HepG2 (cell line): Measurements from ENCODE around the gene CBY1.

Experiments used
- JDP2 ChIP-seq: sonication (generic); formaldehyde crosslinking; IDR thresholded peaks from 2 replicates; pipeline ENCODE4 v1.8.1; 2022; ENCODE audit warnings: missing genetic modification reagents, borderline replicate concordance
- TMF1 ChIP-seq: sonication (generic); formaldehyde crosslinking; IDR thresholded peaks from 2 replicates; pipeline ENCODE4 v1.8.1; 2022; ENCODE audit warnings: low read depth, missing genetic modification reagents
- ZBTB21 ChIP-seq: sonication (generic); formaldehyde crosslinking; IDR thresholded peaks from 2 replicates; pipeline ENCODE4 v1.4.0; 2020; ENCODE audit warnings: missing genetic modification reagents
- ZNF138 ChIP-seq: sonication (generic); formaldehyde crosslinking; IDR thresholded peaks from 2 replicates; pipeline ENCODE4 v1.5.0; 2020; ENCODE audit warnings: mild to moderate bottlenecking, low read depth, missing genetic modification reagents
- ZNF281 ChIP-seq: sonication (generic); formaldehyde crosslinking; IDR thresholded peaks from 2 replicates; pipeline ENCODE4 v1.4.0; 2020; ENCODE audit warnings: missing genetic modification reagents, borderline replicate concordance
- TF ChIP-seq, protein P1 (sequence below): sonication (generic); formaldehyde crosslinking; IDR thresholded peaks from 2 replicates; pipeline ENCODE4 v1.5.0; 2020; ENCODE audit warnings: mild to moderate bottlenecking, missing genetic modification reagents, moderate library complexity

DNA sequence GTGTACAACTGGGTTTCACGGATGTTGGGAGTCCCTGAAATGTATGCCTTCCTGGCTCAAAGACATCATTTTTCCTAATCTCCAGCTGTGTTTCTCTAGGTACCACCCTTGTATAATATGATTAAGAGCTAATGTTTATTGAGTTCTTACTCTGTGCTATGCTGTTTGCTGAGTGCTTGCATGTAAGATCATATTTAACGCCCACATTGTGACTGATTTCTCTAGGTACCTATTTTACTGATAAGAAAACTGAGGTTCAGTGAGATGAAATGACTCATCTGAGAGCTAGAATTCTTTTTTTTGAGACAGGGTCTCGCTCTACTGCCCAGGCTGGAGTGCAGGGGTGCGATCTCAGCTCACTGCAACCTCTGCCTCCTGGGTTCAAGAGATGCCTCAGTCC is 42.9 kb upstream of the CBY1 start:
- TF ChIP-seq TMF1 (CRISPR knock-in tag) = no peak
- TF ChIP-seq, protein P1, sequence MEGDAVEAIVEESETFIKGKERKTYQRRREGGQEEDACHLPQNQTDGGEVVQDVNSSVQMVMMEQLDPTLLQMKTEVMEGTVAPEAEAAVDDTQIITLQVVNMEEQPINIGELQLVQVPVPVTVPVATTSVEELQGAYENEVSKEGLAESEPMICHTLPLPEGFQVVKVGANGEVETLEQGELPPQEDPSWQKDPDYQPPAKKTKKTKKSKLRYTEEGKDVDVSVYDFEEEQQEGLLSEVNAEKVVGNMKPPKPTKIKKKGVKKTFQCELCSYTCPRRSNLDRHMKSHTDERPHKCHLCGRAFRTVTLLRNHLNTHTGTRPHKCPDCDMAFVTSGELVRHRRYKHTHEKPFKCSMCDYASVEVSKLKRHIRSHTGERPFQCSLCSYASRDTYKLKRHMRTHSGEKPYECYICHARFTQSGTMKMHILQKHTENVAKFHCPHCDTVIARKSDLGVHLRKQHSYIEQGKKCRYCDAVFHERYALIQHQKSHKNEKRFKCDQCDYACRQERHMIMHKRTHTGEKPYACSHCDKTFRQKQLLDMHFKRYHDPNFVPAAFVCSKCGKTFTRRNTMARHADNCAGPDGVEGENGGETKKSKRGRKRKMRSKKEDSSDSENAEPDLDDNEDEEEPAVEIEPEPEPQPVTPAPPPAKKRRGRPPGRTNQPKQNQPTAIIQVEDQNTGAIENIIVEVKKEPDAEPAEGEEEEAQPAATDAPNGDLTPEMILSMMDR (CRISPR knock-in tag) = no peak
- no peak for TF ChIP-seq ZNF281 (CRISPR knock-in tag)
- no peak for TF ChIP-seq ZBTB21
- no peak for TF ChIP-seq JDP2 (CRISPR knock-in tag)
- TF ChIP-seq ZNF138 (CRISPR knock-in tag) = no peak
